ENCODE results near the gene SUSD1. TPM values are rescaled to one million over a fixed set of nuclear protein-coding genes. Genes with fewer than 3 reads are reported as not detected.

The SUSD1 gene
- total and polyA plus RNA-seq, 4 donors, result 1.2 to 19.0 (median 3.2) TPM

DNA sequence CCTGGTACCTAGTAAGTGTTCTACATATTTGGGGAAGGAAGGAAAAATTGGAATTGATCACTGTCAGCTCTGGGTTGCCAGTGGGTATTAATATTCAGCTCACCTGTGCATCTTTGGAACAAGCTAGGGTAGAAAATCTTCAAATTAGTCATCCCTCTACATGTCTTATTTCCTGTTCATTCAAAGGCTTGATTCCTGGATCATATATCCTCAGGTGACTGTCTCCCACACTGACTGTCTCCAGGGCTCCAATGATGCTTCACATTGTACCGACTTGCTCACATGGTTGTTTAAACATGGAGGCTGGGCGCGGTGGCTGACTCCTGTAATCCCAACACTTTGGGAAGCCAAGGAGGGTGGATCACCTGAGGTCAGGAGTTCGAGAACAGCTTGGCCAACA, 11.6 kb upstream of the SUSD1 start:
- Histone ChIP-seq H3K9me3 (ENCODE audit: control insufficient read depth in 4 of 4, low read length in 3 of 4) (no peaks in the 10 kb centered on the region), H3K27ac (ENCODE audit: low read depth in 1 of 2, low read length in 2 of 2) (no peak overlapping the region), H3K36me3 (ENCODE audit: control insufficient read depth in 4 of 4, insufficient read depth in 3 of 4, low read depth in 1 of 4, low read length in 3 of 4) (no peaks in the 10 kb centered on the region), H3K27me3 (ENCODE audit: control insufficient read depth in 4 of 4, insufficient read depth in 4 of 4, low read length in 3 of 4) (no peaks in the 10 kb centered on the region), H3K4me3 (ENCODE audit: low read depth in 1 of 3, low read length in 3 of 3) (no peak overlapping the region), H3K9ac (ENCODE audit: low read depth in 1 of 2, low read length in 2 of 2) (no peak overlapping the region), H3K4me1 (ENCODE audit: control insufficient read depth in 4 of 4, insufficient read depth in 4 of 4, low read length in 3 of 4) (no peaks in the 10 kb centered on the region)
- 93% methylated on average over 4 of the region's 4 CpGs for WGBS
- TF ChIP-seq FOXA2 (IDR thresholded peaks at IDR 0.05), result no peak
- TF ChIP-seq HNF4A (conservative IDR thresholded peaks at IDR 0.05), result no peak
- no peak for TF ChIP-seq YY1 (IDR thresholded peaks at IDR 0.05)
- no peak for TF ChIP-seq RAD21 (IDR thresholded peaks at IDR 0.05)
- TF ChIP-seq TAF1 (conservative IDR thresholded peaks at IDR 0.05), result no peak
- TF ChIP-seq, protein P1, sequence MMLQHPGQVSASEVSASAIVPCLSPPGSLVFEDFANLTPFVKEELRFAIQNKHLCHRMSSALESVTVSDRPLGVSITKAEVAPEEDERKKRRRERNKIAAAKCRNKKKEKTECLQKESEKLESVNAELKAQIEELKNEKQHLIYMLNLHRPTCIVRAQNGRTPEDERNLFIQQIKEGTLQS (IDR thresholded peaks at IDR 0.05), result no peak
- no peak for TF ChIP-seq EGR1 (IDR thresholded peaks at IDR 0.05; ENCODE audit: low read depth in 2 of 2)
- no peak for TF ChIP-seq GABPA (IDR thresholded peaks at IDR 0.05 in 1 of 2, conservative IDR thresholded peaks at IDR 0.05 in 1 of 2)
- TF ChIP-seq SP1 (IDR thresholded peaks at IDR 0.05), result no peak
- TF ChIP-seq RXRA (IDR thresholded peaks at IDR 0.05), result no peak
- TF ChIP-seq, protein P2, sequence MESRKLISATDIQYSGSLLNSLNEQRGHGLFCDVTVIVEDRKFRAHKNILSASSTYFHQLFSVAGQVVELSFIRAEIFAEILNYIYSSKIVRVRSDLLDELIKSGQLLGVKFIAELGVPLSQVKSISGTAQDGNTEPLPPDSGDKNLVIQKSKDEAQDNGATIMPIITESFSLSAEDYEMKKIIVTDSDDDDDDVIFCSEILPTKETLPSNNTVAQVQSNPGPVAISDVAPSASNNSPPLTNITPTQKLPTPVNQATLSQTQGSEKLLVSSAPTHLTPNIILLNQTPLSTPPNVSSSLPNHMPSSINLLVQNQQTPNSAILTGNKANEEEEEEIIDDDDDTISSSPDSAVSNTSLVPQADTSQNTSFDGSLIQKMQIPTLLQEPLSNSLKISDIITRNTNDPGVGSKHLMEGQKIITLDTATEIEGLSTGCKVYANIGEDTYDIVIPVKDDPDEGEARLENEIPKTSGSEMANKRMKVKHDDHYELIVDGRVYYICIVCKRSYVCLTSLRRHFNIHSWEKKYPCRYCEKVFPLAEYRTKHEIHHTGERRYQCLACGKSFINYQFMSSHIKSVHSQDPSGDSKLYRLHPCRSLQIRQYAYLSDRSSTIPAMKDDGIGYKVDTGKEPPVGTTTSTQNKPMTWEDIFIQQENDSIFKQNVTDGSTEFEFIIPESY (IDR thresholded peaks at IDR 0.05), result no peak
- DNase-seq (ENCODE audit: low spot score), result no peak

GRCh38 chr9:112184946-112185345, 9.8 kb upstream of the SUSD1 start:
- TF ChIP-seq FOXA2 (IDR thresholded peaks at IDR 0.05) (no peak), EGR1 (IDR thresholded peaks at IDR 0.05; ENCODE audit: low read depth in 2 of 2) (no peak), FOXA1 (IDR thresholded peaks at IDR 0.05) (no peak), YY1 (IDR thresholded peaks at IDR 0.05) (no peak), REST (IDR thresholded peaks at IDR 0.05) (no peak), HNF4A (conservative IDR thresholded peaks at IDR 0.05) (no peak), JUND (IDR thresholded peaks at IDR 0.05) (no peak), SP1 (IDR thresholded peaks at IDR 0.05) (no peak), TAF1 (conservative IDR thresholded peaks at IDR 0.05) (no peak), RXRA (IDR thresholded peaks at IDR 0.05) (no peak), NR2F2 (IDR thresholded peaks at IDR 0.05) (no peak), RAD21 (IDR thresholded peaks at IDR 0.05) (no peak), HNF4G (IDR thresholded peaks at IDR 0.05) (no peak), GABPA (IDR thresholded peaks at IDR 0.05 in 1 of 2, conservative IDR thresholded peaks at IDR 0.05 in 1 of 2) (no peak)
- TF ChIP-seq, protein P3, sequence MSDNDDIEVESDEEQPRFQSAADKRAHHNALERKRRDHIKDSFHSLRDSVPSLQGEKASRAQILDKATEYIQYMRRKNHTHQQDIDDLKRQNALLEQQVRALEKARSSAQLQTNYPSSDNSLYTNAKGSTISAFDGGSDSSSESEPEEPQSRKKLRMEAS (IDR thresholded peaks at IDR 0.05), result no peak
- TF ChIP-seq, protein P2 (IDR thresholded peaks at IDR 0.05), result no peak
- TF ChIP-seq, protein P4, sequence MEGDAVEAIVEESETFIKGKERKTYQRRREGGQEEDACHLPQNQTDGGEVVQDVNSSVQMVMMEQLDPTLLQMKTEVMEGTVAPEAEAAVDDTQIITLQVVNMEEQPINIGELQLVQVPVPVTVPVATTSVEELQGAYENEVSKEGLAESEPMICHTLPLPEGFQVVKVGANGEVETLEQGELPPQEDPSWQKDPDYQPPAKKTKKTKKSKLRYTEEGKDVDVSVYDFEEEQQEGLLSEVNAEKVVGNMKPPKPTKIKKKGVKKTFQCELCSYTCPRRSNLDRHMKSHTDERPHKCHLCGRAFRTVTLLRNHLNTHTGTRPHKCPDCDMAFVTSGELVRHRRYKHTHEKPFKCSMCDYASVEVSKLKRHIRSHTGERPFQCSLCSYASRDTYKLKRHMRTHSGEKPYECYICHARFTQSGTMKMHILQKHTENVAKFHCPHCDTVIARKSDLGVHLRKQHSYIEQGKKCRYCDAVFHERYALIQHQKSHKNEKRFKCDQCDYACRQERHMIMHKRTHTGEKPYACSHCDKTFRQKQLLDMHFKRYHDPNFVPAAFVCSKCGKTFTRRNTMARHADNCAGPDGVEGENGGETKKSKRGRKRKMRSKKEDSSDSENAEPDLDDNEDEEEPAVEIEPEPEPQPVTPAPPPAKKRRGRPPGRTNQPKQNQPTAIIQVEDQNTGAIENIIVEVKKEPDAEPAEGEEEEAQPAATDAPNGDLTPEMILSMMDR (IDR thresholded peaks at IDR 0.05; ENCODE audit: low read depth, low read length, missing input control), result no peak
- TF ChIP-seq, protein P1 (IDR thresholded peaks at IDR 0.05), result no peak
- no peak overlapping the region for H3K27ac ChIP-seq (ENCODE audit: low read depth in 1 of 2, low read length in 2 of 2)
- no peak overlapping the region for H3K4me3 ChIP-seq (ENCODE audit: low read depth in 1 of 3, low read length in 3 of 3)
- H3K4me1 ChIP-seq (ENCODE audit: control insufficient read depth in 4 of 4, insufficient read depth in 4 of 4, low read length in 3 of 4), result peaks cover 0 to 2% (median 0%) of the 10 kb centered on the region in 4 donors
- 95% methylated on average over 2 of the region's 2 CpGs for WGBS
- H3K27me3 ChIP-seq (ENCODE audit: control insufficient read depth in 4 of 4, insufficient read depth in 4 of 4, low read length in 3 of 4), result no peaks in the 10 kb centered on the region
- no peak for DNase-seq (ENCODE audit: low spot score)
- no peaks in the 10 kb centered on the region for H3K9me3 ChIP-seq (ENCODE audit: control insufficient read depth in 4 of 4, low read length in 3 of 4)
- no peak overlapping the region for H3K9ac ChIP-seq (ENCODE audit: low read depth in 1 of 2, low read length in 2 of 2)
- H3K36me3 ChIP-seq (ENCODE audit: control insufficient read depth in 4 of 4, insufficient read depth in 3 of 4, low read depth in 1 of 4, low read length in 3 of 4), result no peaks in the 10 kb centered on the region

Data from liver (tissue), 9 donors.